Activated CD4-positive, alpha-beta T cell treated with anti-CD3 and anti-CD28 coated beads for 4 hours (primary cell): ENCODE results near the gene LYPD6B.

Source experiments
- DNase-seq, 2 donors: peaks; one replicate each; pipeline ENCODE4 v3.0.0-alpha.2; 2020

The LYPD6B gene

DNA sequence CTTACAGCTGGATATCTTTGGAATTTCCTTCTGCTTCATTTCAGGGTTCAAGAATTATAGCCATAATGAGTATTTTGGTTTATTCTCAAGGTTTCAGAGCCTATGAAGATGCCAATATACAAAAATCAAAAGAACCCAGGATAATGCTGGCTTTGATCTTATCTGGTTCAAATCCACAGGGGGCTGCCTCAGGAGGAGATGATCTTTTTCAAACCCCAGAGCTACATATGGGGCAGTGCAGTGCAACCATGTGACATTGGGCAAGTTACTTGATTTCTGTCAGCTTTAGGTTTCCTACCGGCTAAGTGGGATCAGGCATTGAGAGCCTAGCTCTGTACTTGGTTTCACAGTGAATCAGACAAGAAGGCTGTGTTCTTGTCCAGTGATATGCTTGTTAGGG, 23.0 kb upstream of the LYPD6B start:
- DNase-seq: no peak

GRCh38 chr2:149015926-149016563, 22.5 kb upstream of the LYPD6B start:
- no peak for DNase-seq

GRCh38 chr2:149017116-149017985, 21.1 kb upstream of the LYPD6B start:
- peak; percentile 65 to 76 for DNase-seq

GRCh38 chr2:149018981-149019380, 19.5 kb upstream of the LYPD6B start:
- no peak for DNase-seq

GRCh38 chr2:149019768-149020167, 18.7 kb upstream of the LYPD6B start:
- no peak for DNase-seq

GRCh38 chr2:149020432-149020851, 18.1 kb upstream of the LYPD6B start:
- DNase-seq: no peak

DNA sequence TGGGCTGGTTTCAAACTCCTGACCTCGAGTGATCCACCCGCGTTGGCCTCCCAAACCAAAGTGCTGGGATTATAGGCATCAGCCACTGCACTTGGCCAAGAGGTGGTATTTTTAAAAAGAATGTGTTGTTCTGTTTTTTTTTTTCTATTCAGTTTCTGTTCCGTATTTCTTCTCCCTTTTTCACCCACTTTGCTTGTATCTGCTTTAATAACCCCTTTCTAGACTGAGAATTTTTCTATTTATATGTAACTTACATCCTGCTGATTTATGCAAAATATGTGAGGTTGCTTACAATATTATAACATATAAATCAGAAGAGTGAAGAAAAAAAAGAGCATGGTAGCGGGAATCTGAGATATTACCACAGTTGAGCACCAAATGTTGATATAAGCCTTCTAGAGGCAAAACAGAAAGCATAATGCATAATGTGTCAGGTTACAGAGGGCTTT, 17.2 kb upstream of the LYPD6B start:
- no peak for DNase-seq

GRCh38 chr2:149021761-149022160, 16.7 kb upstream of the LYPD6B start:
- DNase-seq: no peak

- no peak for DNase-seq
Observed at GRCh38 chr2:149023091-149023490, 15.4 kb upstream of the LYPD6B start.

- no peak for DNase-seq
Observed at GRCh38 chr2:149027590-149028250, 10.8 kb upstream of the LYPD6B start.

DNA sequence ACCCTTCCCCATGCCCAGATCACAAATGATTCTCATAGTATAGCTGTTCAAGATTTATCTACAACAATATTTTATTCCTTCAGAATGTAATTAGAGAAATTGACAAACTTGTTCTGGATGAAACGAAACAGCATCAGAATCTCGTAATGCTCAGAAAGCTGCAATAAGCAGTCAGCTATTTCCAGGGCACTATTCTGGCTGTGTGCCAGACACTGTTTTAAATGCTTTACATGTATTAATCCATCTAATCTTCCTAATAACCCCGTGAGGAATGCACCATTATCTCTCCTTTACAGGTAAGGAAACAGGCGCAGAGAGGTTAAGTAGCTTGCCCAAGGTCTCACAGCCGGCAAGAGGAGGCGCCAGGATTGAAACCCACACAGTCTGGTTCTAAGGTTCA, 10.1 kb upstream of the LYPD6B start:
- no peak for DNase-seq

- no peak for DNase-seq
Observed at GRCh38 chr2:149028891-149029290, 9.6 kb upstream of the LYPD6B start.

- DNase-seq: no peak
Observed at GRCh38 chr2:149029307-149029965, 9.1 kb upstream of the LYPD6B start.

GRCh38 chr2:149031396-149031795, 7.1 kb upstream of the LYPD6B start:
- DNase-seq: no peak

DNA sequence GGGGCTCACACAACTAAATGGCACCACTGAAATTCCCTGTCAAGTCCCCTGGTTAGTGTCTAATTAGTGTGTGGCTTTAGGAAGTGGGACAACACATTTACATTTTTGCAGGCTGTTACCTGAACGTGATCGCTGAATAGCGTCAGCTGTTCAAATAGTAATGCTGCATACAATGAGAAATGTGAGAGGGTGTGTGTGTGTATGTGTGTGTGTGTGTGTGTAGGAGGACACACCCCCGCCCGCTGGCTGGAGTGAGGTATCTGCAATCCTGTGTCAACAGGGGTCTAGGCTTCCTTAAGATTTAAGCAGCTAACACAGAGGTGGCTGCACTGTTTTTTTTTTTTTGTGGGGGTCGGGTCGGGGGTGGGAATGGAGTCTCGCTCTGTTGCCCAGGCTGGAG, 4.8 kb upstream of the LYPD6B start:
- no peak for DNase-seq

DNA sequence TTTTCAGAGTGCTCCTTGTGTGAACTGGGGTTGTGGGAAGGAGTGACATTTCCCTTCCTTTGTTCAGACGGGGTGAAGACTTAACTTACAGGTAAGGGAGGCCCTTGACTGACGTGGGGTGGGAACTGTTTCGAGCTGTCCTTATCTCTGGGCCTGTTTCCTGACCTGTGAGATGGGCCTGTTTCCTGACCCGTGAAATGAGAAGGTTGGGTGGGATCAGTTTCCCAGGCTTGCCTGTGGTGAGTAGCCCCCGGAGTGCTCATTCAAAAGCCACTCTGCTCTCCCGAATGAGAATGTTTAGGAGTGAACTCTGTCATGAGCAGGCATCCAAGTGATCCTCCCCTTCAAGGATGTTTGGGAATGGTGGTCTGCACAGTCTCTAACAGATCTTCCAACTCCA, 4.1 kb upstream of the LYPD6B start:
- no peak for DNase-seq

DNA sequence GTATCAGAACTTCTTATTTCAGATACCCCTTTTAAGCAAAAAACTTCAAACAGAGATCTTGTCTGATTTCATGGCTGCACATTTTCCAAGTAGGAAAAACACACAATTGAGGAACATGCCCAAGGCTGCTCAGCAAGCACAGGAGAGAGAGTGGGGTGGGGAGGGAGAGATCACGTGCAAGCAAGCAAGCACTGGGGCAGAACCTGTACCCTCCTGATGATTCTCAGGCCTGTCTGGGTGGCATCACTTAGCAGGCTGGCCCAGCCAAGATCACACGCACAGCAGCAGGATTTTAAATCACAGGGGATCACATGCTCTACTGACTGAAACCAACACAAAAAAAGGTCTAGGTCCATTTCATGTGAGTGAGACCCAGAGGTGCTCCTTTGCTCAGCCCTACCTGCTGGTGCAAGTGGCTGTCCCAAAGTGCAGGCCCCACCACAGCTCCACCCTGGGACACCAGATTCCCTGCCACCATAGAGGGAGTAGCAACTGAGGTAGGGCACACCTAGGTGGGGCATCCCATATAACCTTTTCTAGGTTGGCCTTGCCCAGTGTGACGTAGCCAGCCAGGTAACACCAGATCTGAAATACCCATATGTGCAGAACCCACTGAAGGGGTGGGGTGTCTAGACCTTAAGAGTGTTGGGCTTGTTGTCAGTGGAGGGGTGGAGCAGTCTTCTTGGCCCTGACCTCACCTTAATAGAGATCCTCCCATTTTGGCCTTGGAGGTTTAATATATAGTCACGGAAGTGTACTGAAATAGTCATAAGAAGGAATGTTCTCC, 1.8 kb upstream of the LYPD6B start:
- DNase-seq: no peak

GRCh38 chr2:149037851-149038250, 648 bp upstream of the LYPD6B start:
- DNase-seq: no peak

DNA sequence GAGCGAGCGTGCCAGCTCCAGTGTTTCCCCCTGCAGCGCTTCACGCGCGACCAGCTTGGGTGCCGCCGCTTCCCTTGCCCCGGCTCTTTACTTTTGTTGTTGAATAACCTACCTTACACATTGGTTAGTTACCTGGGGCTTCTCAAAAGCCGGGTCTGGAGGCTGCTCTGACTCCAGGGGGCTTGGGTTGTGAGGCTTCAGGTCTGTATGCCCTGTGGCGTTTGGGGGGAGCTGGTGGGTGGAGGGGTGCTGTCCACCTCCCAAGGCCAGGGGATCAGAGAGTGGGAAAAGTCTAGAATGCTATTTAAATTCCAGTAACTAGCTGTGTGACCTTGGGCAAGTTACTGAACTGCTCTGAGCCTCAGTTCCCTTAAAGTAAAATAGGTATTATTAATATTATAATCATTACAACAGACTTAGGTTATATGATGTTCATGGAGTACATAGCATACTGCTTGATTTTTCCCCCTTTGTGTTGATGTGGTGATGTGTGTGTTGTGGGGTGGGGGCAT, 770 bp downstream of the LYPD6B start:
- no peak for DNase-seq

DNA sequence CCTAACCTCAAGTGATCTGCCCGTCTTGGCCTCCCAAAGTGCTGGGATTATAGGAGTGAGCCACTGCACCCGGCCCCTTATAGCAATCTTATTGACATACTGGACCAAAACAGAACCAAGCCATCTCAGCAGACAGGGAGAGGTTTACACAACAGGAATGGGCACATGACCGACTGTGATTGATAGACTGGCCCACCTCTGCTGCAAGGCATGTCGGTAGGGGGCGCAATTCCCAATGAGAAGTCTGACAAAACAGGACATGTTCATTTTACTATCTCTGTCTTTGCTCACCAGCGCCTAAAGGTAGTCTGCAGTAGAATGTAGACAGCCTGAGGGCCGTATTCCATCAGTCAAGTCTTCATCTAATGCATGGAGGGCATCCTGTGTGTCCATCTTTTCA, 2.0 kb downstream of the LYPD6B start:
- peak; percentile 25 to 42 for DNase-seq

GRCh38 chr2:149041482-149041881, 3.0 kb downstream of the LYPD6B start:
- no peak for DNase-seq

GRCh38 chr2:149042881-149043280, 4.4 kb downstream of the LYPD6B start:
- no peak for DNase-seq
